Stimulated activated CD8-positive, alpha-beta memory T cell treated with anti-CD3 and anti-CD28 coated beads, Interleukin-15, amount 100 ng/mL, for 4 hours (primary cell): Measurements from ENCODE around the gene N4BP3.

Experiments used
- DNase-seq, 2 donors: peaks; one replicate each; pipeline ENCODE4 v3.0.0-alpha.2; 2020; ENCODE audit warnings: low read depth in 2 of 2

The N4BP3 gene

DNA sequence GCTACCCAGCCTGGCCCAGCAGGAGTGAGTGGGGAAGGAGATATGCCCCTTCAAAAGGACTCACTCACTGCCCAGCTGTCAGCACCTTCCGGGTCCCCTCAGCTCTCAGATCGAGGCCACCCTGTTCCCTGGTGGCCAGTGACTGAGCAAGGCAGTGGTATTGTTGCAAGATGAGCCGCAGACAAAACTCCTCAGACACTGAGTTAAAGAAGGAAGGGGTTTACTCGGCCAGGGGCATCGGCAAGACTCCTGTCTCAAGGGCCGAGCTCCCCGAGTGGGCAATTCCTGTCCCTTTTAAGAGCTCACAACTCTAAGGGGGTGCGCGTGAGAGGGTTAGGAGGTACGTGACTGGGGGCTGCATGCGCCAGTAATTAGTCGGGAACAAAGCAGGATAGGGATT, 9.7 kb upstream of the N4BP3 start:
- no peak for DNase-seq

DNA sequence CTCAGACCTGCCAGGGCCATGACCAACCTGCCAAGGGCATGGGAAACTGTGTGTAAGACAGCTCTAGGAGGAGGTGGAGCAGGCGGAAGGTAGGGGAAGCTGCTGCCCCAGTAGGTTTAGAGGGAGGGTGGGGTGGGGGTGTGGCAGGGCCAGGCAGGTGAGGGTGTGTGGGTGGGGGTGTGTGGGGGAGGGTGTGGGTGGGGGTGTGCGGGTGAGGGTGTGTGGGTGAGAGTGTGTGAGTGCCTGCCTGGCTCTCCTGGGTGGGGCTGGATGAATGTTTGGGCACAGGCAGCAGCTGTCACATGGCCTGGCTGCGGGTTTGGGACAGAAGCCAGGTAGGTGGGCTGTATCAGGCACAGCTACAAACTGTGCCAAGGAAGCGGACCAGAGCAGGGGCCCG, 8.8 kb upstream of the N4BP3 start:
- DNase-seq = no peak

DNA sequence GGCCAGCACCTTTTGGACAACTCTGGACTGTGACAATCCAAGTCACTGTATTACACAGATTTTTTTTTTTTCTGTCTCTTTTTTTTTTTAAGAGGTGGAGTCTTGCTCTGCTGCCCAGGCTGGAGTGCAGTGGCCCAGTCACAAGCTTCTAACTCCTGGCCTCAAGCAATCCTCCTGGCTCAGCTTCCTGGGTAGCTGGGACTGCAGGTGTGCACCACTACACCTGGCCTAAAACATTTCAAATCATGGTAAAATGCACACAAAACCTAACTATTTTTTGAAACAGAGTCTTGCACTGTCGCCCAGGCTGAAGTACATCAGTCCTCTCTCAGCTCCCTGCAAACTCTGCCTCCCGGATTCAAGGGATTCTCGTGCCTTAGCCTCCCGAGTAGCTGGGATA, 7.2 kb upstream of the N4BP3 start:
- no peak for DNase-seq

DNA sequence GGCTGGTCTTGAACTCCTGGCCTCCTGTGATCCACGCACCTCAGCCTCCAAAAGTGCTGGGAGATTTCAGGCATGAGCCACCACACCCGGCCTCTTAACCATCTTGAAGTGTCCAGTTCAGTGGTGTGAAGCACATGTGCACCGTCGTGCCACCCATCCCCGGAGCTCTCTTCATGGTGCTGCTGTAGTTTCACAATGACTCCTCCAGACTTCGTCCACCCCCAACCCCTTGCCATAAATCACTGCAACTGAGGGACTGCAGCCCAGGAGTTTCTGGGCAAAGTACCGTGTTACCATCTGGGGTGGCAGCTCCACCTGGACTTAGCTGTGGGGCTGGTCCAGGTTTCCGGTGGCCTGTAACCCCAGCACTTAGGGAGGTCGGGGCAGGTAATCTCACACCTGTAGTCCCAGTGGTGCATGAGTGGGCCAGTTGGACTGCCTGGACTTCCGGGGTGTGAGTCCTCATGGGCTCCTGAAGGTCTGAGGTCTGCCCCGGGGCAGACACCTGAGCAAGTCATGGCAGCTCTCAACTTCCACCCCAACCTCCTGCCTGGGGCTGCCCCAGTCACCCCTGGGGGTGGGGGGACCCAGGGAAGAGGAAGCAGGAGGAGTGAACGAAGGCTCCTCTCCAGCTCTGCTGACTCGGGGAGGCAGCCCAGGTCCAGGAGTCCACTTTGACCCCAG, 6.6 kb upstream of the N4BP3 start:
- no peak for DNase-seq

DNA sequence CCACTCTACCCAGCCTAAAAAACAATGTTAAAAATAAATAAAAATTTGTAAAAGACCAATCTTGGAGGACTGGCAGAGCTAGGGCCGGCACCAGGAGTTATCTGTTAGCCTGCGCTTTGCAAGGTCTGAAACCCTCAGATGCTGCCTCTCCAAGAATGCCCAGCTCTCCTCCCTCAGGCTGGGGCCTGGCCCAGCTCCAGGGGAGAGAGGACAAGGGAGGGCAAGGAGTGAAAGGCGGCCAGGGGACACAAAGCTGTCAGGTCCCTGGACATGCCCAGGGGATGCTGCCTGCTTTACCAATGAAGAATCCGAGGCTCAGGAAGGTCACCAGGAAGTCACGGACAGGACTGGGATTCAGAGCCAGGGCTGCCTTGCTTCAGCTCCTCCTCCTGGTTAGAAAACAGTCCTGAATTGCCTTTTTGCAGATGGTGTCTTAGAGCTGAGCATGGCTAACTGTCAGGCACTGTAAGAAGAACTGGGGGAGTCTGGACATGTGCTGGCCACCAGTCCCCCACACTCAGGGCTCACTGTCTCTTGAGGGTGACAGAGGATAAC, 5.5 kb upstream of the N4BP3 start:
- no peak for DNase-seq

DNA sequence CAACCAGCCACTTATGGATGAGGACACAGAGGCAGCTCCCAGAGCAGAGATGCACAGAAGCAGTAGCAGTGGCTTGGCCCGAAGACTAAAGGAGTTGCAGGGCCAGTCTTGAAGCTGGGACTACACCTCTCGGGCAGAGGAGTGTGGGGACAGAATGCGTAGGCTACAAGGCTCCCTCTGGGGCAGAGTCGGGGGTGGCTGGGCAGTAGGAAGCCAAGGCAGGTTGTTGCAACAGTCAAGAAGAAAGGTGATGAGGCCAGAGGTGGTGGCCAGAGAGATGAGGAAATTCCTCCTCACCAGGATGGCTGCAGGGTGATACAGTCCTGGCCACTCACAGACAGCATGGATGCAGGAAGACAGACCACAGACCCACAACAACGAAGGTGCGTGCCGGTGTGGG, 4.9 kb upstream of the N4BP3 start:
- DNase-seq = no peak

DNA sequence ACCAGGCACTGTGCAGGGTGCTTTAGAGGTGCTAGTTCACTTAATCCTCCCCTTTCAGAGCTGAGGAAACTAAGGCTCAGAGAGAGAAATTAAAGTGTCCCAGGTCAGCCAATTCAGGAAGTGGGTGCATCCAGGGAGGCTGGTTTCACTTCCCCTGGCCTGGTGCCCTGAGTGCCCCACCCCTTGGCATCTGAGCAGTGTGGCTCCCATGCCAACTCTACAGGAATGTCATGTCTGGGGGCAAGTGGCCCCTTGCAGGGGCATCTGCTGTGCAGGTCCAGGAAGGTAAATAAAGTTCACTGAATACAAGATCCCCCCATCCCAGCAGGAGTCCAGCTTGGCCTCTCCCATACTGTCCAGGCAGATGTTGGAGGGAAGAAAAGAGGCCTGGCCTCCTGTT, 4.4 kb upstream of the N4BP3 start:
- no peak for DNase-seq

DNA sequence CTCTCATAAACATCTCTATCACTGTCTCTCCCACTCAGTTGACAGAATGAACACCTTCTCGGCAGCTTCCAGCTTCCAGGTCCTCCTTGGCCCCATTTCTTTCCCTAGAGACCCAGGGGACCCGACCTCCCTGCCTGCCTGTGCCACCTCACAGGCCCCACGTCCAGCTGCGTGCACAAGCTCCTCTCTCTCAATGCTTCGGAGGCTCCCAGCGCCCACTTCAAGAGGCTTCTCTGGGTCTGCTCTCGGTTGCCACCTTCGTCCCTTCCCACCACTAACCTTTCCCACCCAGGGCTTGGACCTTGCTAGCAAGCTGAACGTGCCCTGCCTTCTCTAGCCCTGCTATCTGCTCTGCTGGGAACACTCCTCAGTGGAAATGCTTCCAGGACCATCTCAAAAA, 2.8 kb upstream of the N4BP3 start:
- no peak for DNase-seq

DNA sequence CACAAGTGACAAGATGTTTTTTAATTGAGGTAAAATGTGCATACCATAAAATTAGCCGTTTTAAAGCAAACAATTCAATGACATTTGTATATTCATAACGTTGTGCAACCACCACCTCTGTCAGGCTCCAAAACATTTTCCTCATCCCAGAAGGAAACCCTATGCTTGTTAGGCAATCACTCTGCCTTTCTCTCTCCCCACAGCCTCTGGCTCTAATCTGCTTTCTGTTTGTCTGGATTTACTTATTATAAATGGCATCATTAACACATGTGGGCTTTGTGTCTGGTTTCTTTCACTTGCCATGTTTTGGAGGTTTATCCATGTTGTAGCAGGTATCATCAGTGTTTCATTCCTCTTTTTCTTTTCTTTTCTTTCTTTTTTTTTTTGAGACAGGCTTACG, 1.4 kb upstream of the N4BP3 start:
- DNase-seq = no peak

DNA sequence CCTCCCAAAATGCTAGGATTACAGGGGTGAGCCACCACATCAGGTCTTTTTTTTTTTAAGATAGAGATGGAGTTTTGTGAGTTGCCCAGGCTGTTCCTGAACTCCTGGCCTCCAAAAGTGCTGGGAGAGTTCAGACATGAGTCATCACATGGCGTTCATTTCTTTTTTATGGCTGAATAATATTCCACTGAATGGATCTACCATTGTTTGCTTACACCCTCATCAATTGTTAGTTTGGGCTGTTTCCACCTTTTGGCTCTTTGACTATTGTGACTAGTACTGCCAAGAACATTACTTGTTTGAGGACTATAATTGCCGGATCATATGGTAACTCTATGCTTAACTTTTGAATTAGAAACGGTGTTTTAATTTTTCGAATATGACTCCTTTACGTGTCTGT, 787 bp upstream of the N4BP3 start:
- DNase-seq = no peak

DNA sequence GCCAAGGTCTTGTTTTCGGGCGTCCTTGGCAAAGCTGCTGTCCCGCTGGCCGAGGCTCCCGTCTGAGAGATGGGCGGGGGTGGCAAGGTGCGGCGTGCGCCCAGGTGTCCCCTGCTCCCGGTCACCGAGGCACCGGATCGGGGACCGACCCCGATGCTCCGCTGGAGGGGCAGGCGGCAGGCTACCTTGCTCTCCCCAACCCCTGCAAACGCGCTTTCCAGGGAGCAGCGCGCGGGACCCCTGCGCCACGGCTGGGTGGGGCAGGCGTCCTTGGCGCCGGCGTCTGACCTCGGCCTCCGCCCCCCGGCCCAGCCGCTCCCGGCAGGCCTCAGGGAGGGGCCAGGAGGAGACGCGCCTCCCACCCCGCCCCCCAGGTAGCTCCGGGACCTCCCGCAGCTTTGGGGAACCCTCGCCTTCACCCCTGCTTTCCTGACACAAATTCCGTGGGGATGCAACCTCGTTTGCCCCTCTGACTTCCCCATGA, 551 bp downstream of the N4BP3 start:
- peak in 1 of 2 donors; percentile 11 for DNase-seq

DNA sequence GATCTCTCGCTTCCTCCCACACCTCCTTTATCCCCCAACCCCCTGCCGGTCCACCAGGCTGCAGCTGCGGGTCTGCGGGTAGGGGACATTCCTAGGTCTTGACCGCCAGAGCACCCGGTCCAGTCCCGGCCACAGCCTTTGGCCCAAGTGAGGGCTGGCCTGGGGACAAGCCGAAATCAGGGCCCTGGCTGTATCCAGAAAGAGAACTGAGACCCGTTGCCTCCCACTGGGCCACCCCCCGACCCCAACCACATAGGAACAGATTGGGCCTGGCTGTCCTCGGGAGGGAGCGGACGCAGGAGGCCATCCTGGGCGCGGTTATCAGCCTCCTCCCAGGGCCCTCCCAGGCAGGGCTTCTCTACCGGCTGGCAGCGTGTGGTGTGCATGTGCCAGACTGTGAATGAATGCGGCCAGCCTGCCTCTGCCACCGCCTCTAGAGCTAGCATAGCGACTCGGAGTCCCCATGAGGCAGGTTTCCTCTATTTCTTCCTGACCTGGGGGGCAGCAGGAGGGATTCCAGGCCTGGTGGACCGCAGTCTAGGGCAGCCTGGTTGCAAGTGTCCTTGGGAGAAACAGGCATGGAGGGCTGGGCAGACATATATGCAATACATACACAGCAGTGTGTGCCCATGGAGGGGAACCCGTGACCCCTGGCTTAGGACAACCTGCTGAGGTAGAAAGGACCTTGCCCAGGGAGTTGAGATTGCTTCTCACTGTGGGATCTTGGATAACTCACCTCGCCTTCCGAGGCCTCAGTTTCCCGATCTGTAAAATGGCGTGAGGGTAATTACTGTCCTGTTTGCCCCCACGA, 1.2 kb downstream of the N4BP3 start:
- DNase-seq = peak in 1 of 2 donors; percentile 36

DNA sequence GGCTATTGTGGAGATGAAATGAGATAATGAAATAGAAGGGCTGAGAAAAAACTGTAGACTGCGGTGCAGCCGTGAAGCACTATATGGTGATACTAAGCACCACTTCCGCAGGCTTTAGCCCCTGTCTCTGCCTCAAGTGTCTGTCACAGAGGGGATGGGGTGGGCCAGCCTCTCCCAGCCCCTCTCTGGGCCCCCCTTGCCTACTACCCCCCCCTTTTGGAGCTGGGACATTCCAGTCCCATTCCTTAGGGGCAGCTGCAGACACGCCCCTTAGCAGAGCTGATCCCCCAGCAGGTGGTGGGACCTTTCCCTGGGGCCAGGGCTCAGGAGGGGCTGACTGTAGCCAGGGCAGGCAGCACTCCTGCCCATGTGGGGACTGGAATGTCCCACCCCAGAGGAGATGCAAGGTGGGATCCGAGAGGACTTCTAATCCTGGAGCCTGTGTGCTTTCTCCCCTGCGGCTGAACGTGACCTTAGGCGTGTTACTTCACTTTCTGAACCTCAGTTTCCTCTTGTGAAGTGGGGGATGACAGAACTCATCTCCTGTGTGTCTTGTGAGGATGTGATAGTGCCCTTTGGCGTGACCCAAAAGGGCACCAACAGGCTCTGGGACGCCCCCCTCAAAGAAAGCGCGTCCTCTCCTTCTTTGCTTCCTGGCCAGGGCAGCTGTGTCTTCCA, 1.9 kb downstream of the N4BP3 start:
- no peak for DNase-seq

DNA sequence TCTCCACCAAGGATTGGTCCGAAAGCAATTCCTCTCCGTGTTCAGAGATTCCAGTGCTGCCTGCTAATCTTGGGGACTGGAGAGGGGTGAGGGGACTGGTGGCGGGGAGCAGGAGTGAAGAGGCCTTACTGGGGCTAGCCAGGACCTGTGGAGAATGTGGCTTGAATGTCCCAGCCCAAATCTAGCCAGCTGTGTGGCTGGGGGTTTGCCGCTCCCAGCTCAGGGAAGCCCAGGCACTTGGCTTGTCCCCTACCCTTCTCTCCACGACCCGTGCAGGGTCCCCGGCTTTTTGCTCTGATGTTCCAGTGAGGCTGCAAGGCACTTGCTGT, 2.4 kb downstream of the N4BP3 start:
- no peak for DNase-seq

DNA sequence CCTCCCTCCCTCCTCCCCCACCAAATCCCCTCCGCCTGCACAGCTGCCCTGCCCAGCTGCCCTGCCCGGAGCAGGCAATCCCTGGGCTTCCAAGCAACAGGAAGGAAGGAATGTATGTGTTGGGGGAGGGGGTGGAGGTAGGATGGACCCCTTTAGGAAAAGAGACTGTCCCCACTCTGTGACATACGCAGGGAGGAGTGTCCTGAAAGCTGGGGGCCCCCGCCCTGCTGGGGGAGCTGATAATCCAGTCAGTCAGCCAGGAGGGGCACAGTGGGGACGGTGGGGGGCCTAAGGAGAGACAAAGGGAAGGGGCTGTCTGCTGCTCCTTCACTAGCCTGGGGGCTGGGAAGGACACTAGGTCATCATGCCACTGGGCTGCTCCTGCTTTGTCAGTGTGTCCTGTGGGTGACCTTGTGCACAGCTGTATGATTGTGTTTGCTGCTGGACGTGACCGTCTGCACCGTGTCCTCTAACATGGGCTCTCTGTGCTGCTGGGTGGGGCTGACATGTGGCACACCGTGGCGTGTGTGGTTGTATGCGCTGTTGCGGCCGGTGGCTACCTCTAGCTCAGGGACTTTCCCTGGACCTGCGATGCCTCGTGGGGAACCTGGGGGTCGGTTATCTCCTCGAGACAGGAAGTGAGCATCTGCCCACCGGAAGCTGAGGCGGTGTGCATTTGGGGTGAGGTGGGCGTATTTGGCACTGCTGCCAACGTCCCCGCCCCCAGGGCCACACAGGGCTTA, 3.0 kb downstream of the N4BP3 start:
- peak; percentile 74 to 79 for DNase-seq

DNA sequence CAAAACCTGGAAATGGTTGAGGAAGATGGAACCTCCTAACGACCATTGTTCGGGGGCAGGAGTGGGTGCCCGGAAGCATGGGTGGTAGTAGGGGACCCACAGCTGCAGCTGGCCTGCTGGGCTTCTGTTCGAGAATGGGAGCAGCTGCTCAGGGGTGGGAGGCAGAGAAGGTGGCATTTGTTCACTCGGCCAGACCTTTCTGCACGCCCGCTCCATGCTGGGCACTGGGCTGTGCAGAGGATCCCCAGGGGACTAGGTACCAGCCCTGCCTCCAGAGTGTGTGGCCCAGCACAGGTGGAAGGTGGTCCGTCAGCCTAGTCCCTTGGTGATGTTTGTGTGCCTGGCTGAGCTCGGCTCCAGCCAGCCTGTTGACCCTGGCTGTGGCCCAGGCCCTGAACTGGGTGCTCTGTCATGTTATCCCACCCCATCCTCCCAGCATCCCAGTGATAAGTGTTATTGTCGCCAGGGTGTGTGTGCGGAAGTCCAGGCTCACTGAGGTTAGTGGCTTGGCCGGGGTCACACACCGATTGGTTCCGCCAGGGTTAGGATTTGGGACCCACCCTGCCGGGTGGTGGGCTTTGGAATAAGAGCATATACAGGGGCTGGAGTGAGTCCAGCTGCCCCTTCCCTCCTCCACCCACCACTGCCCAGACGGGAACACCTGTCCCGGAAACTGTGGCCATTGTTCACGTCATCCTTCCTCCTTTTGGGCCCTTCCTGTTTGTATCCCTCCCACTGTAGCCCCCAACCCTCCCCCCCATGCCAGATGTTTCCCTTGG, 4.8 kb downstream of the N4BP3 start:
- DNase-seq = no peak

DNA sequence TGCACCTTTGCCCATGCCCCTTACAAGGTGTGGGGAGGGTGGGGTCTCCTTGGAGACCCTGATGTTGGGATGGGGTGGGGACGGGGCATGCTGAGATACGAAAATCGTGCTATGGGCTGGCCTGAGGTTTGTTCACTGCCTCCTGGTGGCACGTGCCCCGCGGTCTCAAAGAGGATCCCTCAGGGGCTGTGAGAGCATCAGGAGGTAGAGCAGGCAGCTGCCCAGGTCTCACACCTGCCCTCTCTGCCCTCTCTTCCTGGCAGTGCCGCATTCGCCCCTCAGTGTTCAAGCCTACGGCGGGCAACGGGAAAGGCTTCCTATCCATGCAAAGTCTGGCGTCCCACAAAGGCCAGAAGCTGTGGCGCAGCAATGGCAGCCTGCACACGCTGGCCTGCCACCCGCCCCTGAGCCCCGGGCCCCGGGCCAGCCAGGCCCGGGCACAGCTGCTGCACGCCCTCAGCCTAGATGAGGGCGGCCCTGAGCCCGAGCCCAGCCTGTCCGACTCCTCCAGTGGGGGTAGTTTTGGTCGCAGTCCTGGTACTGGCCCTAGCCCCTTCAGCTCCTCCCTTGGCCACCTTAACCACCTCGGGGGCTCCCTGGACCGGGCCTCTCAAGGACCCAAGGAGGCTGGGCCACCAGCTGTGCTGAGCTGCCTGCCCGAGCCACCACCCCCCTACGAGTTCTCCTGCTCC, 6.7 kb downstream of the N4BP3 start:
- no peak for DNase-seq

DNA sequence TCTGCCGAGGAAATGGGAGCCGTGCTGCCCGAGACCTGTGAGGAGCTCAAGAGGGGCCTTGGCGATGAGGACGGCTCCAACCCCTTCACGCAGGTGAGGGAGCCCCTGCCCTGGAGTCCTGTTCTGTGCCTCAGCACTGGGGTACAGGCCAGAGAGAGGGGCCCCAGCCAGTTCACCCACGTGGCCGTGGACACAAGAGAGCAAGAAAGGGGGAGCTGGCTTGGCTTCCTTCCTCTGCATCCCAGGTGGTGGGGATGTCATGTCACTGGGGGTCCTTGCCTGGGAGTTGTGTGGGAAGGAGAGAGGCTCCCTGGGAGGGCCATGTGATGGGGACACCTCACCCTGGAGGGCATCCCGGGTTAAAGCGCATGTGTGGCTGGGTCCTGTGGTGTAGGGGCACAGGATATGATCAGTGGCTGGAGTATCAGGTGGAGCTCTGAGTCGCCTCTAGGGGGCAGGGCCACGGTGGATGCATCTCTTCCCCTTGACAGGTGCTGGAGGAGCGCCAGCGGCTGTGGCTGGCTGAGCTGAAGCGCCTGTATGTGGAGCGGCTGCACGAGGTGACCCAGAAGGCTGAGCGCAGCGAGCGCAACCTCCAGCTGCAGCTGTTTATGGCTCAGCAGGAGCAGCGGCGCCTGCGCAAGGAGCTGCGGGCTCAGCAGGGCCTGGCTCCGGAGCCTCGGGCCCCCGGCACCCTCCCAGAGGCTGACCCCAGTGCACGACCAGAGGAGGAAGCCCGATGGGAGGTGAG, 7.5 kb downstream of the N4BP3 start:
- DNase-seq = peak; percentile 39 to 59

DNA sequence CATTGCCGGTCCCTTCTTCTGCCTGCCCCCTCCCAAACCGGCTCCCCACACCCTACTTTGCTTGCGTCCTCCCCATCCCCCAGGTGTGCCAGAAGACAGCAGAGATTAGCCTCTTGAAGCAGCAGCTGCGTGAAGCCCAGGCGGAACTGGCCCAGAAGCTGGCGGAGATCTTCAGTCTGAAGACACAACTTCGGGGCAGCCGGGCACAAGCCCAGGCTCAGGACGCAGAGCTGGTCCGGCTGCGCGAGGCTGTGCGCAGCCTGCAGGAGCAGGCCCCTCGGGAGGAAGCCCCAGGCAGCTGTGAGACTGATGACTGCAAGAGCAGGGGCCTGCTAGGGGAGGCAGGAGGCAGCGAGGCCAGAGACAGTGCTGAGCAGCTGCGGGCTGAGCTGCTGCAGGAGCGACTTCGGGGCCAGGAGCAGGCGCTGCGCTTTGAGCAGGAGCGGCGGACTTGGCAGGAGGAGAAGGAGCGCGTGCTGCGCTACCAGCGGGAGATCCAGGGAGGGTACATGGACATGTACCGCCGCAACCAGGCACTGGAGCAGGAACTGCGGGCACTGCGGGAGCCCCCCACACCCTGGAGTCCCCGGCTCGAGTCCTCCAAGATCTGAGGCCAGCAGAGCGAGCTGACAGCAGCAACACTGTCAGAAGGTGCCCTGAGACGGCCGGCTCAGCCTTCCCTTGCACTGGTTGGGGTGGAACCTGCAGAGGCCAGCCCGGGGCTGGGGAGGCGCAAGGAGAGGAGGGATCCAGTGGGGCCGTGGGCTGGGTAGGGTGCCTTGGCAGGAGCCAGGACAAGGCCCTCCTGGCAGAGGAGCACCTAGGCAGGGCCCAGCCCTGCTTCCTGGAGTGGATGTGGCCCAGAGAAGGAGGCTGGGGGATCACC, 8.3 kb downstream of the N4BP3 start:
- DNase-seq = no peak
